Neural progenitor cell (in vitro differentiated cells): ENCODE data around the gene KIAA0825. TPM values are rescaled to one million over a fixed set of nuclear protein-coding genes. Genes with fewer than 3 reads are reported as not detected.

Experiments used
- DNase-seq: peaks from one replicate; pipeline ENCODE4 v3.0.0-alpha.2; 2016; ENCODE audit warnings: low spot score
- H2AFZ ChIP-seq: fragments of 200-600 bp; sonication (generic); replicated peaks from 2 replicates; pipeline ENCODE4 v1.6.1; 2016; ENCODE audit warnings: antibody characterized with exemption
- H3F3A ChIP-seq: fragments of 200-600 bp; sonication (generic); 2 replicates; pipeline ENCODE4 v1.6.1; 2016; ENCODE audit warnings: antibody characterized with exemption, low read depth
- H3K27ac ChIP-seq: fragments of 200-600 bp; sonication (generic); 2 replicates; pipeline ENCODE4 v1.5.1; 2016; ENCODE audit warnings: mild to moderate bottlenecking
- H3K27me3 ChIP-seq: fragments of 200-600 bp; sonication (generic); 2 replicates; pipeline ENCODE4 v1.6.1; 2016; ENCODE audit warnings: mild to moderate bottlenecking, moderate library complexity
- H3K36me3 ChIP-seq: fragments of 200-600 bp; sonication (generic); 2 replicates; pipeline ENCODE4 v1.5.1; 2016
- H3K4me1 ChIP-seq: fragments of 200-600 bp; sonication (generic); 2 replicates; pipeline ENCODE4 v1.6.1; 2016; ENCODE audit warnings: mixed run types
- H3K4me2 ChIP-seq: fragments of 200-600 bp; sonication (generic); 2 replicates; pipeline ENCODE4 v1.6.1; 2016
- H3K4me3 ChIP-seq: fragments of 200-600 bp; sonication (generic); 2 replicates; pipeline ENCODE4 v1.5.1; 2016
- H3K79me2 ChIP-seq: fragments of 200-600 bp; sonication (generic); 2 replicates; pipeline ENCODE4 v1.6.1; 2016; ENCODE audit warnings: low read depth
- H3K9ac ChIP-seq: fragments of 200-600 bp; sonication (generic); 2 replicates; pipeline ENCODE4 v1.6.1; 2016
- H3K9me3 ChIP-seq: fragments of 200-600 bp; sonication (generic); 2 replicates; pipeline ENCODE4 v1.5.1; 2016; ENCODE audit warnings: low read depth
- H4K20me1 ChIP-seq: fragments of 200-600 bp; sonication (generic); 2 replicates; pipeline ENCODE4 v1.6.1; 2016; ENCODE audit warnings: low read depth
- H3K27ac Mint-ChIP-seq: 3 replicates; pipeline ENCODE4 v1.8.0; 2021; ENCODE audit warnings: mixed read lengths
- H3K27me3 Mint-ChIP-seq: 2 replicates; pipeline ENCODE4 v1.8.0; 2022; ENCODE audit warnings: low read depth, mild to moderate bottlenecking, inconsistent platforms, moderate library complexity, mixed read lengths; ENCODE audit not compliant: insufficient read depth
- H3K36me3 Mint-ChIP-seq: 3 replicates; pipeline ENCODE4 v1.8.0; 2021; ENCODE audit warnings: mixed read lengths
- H3K4me1 Mint-ChIP-seq: 3 replicates; pipeline ENCODE4 v1.8.0; 2021; ENCODE audit warnings: mixed read lengths
- H3K4me3 Mint-ChIP-seq: 3 replicates; pipeline ENCODE4 v1.8.0; 2021; ENCODE audit warnings: mild to moderate bottlenecking, moderate library complexity, mixed read lengths
- H3K9me3 Mint-ChIP-seq: 3 replicates; pipeline ENCODE4 v1.8.0; 2020; ENCODE audit warnings: mixed read lengths
- EZH2 ChIP-seq: fragments of 200-600 bp; sonication (generic); IDR thresholded peaks from 2 replicates; pipeline ENCODE4 v1.6.1; 2017; ENCODE audit warnings: antibody characterized with exemption, mild to moderate bottlenecking, moderate library complexity
- EZH2phosphoT487 ChIP-seq: fragments of 200-600 bp; sonication (generic); IDR thresholded peaks from 2 replicates; pipeline ENCODE4 v1.6.1; 2017; ENCODE audit warnings: antibody characterized with exemption
- total RNA-seq: library from RNA; depleted of rRNA; stranded (reverse); fragments of >200 nt; gene quantifications from 2 replicates; pipeline ENCODE4 v1.2.3, GENCODE V29; 2015; ENCODE audit warnings: low replicate concordance
- TF ChIP-seq, protein P1 (sequence below): fragments of 200-600 bp; sonication (generic); IDR thresholded peaks from 2 replicates; pipeline ENCODE4 v1.5.1; 2017; ENCODE audit warnings: antibody characterized with exemption, mild to moderate bottlenecking

KIAA0825 gene
- total RNA-seq, 1 donor from 2014 or later: 3.7 TPM

DNA sequence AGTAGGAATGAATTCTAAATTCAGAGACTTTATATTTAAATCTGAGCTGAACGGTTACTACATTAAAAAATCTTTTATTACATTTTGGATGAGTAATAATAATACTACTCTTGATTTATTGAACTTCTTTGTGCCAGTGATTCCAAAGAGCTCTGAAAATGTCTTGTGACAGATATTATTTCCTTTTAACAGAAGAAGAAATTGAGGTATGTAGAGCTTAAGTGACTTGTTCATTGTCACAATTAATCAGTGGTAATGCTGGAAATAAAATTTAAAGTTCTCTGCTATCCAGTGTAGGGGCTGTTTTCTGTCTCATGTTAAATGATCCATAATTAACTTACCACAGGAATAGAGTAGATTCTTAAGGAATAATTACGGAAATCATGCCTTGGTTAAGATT is 335.3 kb downstream of the KIAA0825 start:
- TF ChIP-seq EZH2phosphoT487: no peak
- TF ChIP-seq EZH2: no peak
- TF ChIP-seq, protein P1, sequence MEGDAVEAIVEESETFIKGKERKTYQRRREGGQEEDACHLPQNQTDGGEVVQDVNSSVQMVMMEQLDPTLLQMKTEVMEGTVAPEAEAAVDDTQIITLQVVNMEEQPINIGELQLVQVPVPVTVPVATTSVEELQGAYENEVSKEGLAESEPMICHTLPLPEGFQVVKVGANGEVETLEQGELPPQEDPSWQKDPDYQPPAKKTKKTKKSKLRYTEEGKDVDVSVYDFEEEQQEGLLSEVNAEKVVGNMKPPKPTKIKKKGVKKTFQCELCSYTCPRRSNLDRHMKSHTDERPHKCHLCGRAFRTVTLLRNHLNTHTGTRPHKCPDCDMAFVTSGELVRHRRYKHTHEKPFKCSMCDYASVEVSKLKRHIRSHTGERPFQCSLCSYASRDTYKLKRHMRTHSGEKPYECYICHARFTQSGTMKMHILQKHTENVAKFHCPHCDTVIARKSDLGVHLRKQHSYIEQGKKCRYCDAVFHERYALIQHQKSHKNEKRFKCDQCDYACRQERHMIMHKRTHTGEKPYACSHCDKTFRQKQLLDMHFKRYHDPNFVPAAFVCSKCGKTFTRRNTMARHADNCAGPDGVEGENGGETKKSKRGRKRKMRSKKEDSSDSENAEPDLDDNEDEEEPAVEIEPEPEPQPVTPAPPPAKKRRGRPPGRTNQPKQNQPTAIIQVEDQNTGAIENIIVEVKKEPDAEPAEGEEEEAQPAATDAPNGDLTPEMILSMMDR: no peak
- Histone ChIP-seq H3K9me3 (no peaks in the 10 kb centered on the region), H3K27ac (no peak overlapping the region), H3K9ac (no peak overlapping the region), H3K79me2 (no peaks in the 10 kb centered on the region), H3K36me3 (no peaks in the 10 kb centered on the region), H3K4me1 (peaks cover 8% of the 10 kb centered on the region), H2AFZ (no peak overlapping the region), H4K20me1 (no peaks in the 10 kb centered on the region), H3K4me2 (no peak overlapping the region), H3K27me3 (no peaks in the 10 kb centered on the region), H3K4me3 (no peak overlapping the region), H3F3A (no peaks in the 10 kb centered on the region)
- Mint-ChIP-seq H3K9me3 (no peaks in the 10 kb centered on the region), H3K27me3 (no peaks in the 10 kb centered on the region), H3K4me3 (no peak overlapping the region), H3K27ac (no peak overlapping the region), H3K36me3 (no peaks in the 10 kb centered on the region), H3K4me1 (peaks cover 7% of the 10 kb centered on the region)
- DNase-seq: no peak

- no peaks in the 10 kb centered on the region for H3K27me3 Mint-ChIP-seq
- peaks cover 7% of the 10 kb centered on the region for H3K4me1 Mint-ChIP-seq
- peak; percentile 5 for DNase-seq
- TF ChIP-seq EZH2phosphoT487 (no peak), EZH2 (no peak)
- TF ChIP-seq, protein P1: no peak
- Histone ChIP-seq H2AFZ (peak overlapping the region; percentile 15), H3F3A (no peaks in the 10 kb centered on the region), H3K27ac (no peak overlapping the region), H4K20me1 (no peaks in the 10 kb centered on the region), H3K9ac (no peak overlapping the region), H3K4me3 (no peak overlapping the region), H3K36me3 (no peaks in the 10 kb centered on the region), H3K4me1 (peaks cover 8% of the 10 kb centered on the region), H3K9me3 (no peaks in the 10 kb centered on the region), H3K27me3 (no peaks in the 10 kb centered on the region), H3K79me2 (no peaks in the 10 kb centered on the region), H3K4me2 (no peak overlapping the region)
- H3K4me3 Mint-ChIP-seq: no peak overlapping the region
- no peaks in the 10 kb centered on the region for H3K9me3 Mint-ChIP-seq
- H3K27ac Mint-ChIP-seq: peak overlapping the region; percentile 20
- no peaks in the 10 kb centered on the region for H3K36me3 Mint-ChIP-seq
Measured at GRCh38 chr5:94281236-94281801, 337.1 kb downstream of the KIAA0825 start.

- no peak overlapping the region for H3K4me3 Mint-ChIP-seq
- no peak for DNase-seq
- peaks cover 7% of the 10 kb centered on the region for H3K4me1 Mint-ChIP-seq
- Histone ChIP-seq H3K79me2 (no peaks in the 10 kb centered on the region), H3K27me3 (no peaks in the 10 kb centered on the region), H4K20me1 (no peaks in the 10 kb centered on the region), H3K9ac (no peak overlapping the region), H3K4me3 (no peak overlapping the region), H3K4me1 (peaks cover 5% of the 10 kb centered on the region), H3F3A (no peaks in the 10 kb centered on the region), H3K27ac (no peak overlapping the region), H3K36me3 (no peaks in the 10 kb centered on the region), H3K9me3 (no peaks in the 10 kb centered on the region), H2AFZ (peak overlapping the region; percentile 81), H3K4me2 (no peak overlapping the region)
- H3K27ac Mint-ChIP-seq: no peak overlapping the region
- no peaks in the 10 kb centered on the region for H3K9me3 Mint-ChIP-seq
- no peaks in the 10 kb centered on the region for H3K27me3 Mint-ChIP-seq
- H3K36me3 Mint-ChIP-seq: no peaks in the 10 kb centered on the region
- TF ChIP-seq, protein P1: no peak
- TF ChIP-seq EZH2phosphoT487 (no peak), EZH2 (no peak)
Measured at GRCh38 chr5:94276751-94277150, 341.7 kb downstream of the KIAA0825 start.
